GM21825 (cell line): ENCODE data around the gene MAP4K1.

ENCODE experiments used
- ATAC-seq: cut with Tn5 transposase; IDR thresholded peaks from one replicate; pipeline ENCODE4 v1.9.1; 2021; ENCODE audit warnings: mild to moderate bottlenecking, moderate library complexity; ENCODE audit not compliant: unreplicated experiment

MAP4K1 gene

DNA sequence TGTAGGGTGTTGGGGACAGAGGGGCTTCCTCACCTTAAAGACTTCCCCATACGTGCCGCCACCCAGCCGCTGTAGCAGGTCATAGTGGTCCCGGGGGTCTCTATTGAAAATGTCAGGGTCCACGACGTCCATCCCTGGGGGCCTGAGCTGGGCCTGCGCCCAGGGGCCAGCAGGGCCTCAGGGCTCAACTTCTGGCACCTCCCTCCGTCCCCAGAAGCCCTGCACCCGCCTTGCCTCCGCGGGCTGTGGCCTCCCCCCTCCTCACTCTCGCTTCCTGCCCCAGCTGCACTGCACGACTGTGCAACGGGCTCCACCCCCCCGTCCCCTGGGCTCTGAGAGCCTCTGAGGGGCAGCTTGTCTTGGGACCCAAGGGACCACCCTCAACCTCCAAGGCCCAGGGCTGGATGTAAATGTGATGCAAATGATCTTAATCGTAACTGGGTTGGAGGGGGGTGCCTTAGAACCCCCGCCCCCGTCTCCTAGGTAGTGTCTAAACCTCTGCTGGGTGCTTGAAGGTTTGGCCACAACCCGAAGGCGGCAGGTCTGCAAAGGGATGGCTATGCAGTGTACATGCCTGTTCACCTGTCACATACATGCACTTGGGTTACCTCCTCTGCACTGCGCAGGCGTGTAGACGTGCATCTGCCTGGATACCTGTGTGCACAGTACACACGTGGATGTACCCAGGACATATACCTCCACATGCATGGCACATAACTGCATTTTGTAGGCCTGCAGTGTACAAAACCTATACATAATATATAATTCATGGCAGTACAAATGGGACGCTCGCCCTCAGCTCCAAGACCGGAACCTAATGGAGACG lies at the start of gene MAP4K1:
Gene MAP4K1 (minus strand): TSS at position 190 of the 826 bp plus-strand sequence. CDS start 58 bp downstream, at position 132.
- peak; percentile 50 for ATAC-seq

DNA sequence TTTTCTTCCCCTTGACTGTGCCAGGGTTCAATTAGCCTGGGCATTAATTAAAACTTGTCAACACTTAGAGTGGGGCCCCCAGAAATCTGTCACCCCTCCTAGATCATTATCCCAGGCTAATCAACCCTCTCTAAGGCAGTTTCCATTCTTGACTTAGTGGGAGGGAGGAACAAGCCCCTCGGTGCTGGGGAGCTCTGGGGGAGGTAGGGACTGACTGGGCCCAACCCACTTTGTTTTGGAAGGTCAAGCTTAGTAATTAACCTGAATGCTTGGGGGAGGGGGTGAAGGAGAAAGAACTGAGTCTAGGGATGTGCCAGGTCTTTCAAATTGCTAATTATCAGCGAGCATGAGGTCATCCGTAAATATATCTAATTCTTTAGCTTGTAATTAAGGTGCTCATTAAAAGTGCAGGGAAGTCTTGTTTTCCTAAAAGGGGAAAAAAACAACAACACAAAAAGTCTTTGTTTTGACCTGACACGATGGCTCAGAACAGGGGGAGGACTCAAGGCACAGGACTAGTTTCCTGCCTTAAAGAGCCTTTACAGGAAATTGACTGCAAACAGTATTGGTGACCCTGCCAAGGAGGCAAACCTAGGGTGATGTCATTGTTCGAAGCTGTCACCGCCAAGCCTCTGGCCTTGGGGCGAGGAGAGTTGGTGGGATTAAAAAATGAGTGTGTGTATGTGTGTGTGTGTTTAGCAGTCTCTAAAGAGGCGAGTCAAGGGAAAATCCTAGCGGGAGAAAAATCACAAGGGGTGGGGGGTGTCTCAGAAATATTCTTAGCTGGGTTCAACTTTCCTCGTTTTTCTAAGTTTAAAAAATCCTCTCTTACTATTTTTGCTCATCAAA lies 49.1 kb upstream of the MAP4K1 start:
- ATAC-seq, result no peak

DNA sequence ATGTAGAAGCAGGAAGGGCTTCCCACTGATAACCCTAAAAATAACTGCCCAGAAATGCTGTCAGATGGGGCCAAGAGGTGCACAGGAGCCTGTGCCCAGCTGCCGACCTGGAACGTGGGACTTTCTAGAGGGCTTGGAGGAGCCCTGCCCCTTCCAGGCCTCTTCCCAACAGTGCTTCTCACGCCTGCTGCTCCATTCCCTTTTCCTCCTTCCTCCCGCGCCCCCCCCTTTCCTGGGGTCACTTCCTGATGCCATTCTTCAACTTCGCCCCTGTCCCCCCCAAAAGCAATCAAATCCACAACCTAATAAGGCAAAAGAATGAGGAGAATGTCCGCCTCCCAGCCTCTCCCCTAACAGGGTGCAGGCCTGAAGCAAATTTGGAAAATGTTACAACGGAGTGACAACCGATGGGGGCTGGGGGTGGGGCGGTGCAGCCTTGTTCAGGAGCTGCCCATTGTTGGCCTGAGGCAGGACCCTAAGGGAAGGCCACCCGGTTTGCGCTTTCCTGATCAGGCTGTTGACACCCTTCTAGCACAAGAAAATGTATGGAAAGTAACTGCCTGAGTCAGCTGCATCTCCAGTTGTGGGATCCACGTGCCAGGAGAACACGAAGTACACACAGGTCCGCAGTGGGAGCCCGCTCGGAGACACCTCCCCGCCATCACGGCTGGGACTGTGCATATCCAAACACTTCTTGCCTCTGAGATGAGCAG lies 48.4 kb upstream of the MAP4K1 start:
- ATAC-seq, result no peak

DNA sequence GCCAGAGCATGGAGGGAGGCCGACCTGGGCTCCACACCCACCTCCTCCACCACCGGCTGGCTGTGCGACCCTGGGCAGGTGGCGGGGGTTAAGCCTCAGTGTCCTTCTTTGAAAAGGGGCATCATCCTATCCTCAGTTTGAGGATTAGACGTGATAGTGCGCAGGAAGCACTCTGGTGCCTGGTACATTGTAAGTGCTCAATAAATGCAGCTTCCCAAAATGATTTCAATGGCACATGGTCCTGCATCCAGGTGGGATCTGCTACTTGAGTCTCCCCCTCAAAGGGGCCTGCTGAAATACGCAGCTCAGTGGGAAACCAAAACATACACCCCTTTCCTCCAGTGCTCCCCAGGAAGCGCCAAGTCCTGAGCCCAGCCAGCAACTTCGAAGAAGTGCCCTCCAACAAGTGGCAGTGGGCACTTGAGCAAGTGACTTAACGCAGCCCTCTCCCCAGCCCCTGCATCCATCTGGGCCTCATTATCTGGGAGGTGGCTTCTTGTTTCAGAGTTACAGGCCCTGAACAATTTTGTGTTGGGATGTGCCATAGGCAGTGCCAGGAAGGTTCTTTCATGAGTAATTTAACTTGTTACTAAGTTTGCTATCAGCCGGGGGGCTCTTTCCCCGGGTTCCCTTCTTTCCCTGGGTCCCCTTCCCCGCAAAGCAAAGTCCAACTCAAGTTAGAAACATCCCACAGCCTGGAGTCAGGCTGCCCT lies 47.6 kb upstream of the MAP4K1 start:
- no peak for ATAC-seq

DNA sequence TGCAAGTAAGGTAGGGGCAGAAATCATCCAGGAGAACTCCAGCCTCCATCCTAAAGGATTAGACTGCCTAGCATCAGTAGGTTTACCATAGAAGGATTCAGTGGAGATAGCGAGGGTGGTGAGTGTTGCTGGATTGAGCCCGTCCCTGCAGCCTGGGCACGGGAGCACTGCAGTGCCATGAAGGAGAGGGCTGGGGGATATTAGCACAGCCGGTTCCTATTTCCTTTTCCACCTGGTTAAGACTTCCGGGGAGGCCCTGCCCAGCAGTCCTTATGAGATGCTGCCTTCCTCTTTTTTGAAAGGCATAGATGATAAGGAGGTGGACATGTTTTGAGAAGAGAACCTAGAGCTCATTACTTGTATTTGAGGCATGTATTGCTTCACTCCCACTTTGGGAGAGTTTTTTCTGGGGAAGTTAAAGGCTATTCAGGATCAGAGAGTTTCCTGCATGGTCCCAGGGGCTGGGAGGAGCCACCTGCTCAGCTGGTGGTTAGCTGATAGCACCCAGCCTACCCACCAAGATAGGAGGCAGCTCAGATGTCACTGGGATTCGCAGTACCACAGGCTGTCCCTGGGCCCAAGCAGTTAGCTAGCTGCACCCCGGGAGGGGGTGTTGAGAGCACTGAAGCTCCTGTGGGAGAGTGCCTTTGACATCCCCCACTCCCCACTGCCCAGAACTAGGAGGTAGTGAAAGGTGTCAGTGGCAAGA lies 46.9 kb upstream of the MAP4K1 start:
- no peak for ATAC-seq

DNA sequence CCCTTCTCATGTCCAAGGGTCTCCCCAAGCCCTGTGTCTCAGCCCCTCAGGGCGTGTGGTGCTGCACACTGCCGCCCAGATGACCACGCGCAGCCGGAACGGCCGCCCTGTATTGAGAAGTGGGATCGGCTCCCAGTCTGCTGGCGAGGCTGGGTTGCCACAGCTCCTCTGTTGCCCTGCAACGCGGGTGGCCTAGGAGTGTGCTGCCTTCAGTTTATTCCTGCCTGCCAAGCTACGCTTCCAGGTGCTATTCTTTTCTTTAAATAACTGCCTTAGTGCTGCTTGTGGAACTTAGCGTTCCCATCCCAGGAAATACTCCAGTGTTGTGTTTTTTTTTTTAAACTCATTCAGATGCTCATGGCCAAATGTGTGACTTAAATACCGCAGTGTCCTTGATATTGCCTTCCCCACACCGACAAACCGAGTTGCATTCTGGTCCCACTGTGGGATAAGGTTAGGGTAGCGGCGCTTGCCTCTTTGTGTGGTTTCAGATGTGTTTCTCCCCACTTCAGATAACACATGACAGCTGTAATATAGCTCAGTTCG lies 46.3 kb upstream of the MAP4K1 start:
- no peak for ATAC-seq

DNA sequence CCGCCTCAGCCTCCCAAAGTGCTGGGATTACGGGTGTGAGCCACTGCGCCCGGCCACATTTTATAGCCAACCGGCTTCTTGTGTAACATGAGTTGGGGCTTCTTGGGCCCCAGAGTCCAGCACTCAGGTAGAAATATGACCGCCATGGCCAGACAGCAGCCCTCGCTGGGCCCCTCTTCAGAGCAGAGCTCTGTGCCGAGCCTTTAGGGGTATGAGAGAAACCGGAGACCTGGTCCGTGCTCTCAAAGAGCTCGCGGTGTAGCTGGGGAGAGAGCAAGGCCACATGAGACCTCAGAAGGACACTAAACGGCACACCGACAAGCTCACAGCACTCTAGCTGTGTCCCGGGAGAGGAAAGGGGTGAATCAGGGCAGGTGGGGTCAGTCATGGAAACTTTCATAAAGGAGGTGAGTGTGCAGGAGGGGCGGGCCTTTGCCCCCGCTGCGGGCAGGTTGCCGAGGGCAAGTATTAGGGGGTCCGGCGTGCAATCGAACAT lies 45.5 kb upstream of the MAP4K1 start:
- ATAC-seq, result no peak

DNA sequence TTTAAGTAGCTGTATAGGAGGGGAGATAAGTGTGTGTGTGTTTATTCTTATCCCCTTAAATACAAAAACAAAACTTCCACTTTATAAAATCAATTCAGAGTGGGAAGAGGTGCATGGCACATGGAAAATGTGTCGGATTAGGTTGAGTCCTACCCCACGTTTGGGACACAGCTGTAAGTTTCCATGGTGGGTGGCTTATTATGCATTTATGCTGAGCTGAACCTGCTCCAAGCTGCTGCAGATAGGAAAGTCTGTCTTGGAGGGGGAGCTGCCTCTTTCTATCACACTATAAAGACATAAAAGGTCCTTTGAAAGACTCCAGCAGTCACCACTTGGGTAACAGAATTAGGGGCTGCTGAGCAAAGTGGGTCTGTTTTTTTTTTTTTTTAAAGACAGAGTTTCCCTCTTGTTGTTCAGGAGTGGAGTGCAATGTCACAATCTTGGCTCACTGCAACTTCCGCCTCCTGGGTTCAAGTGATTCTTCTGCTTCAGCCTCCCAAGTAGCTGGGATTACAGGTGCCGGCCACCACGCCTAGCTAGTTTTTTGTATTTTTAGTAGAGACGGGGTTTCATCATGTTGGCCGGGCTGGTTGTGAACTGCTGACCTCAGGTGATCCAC lies 44.9 kb upstream of the MAP4K1 start:
- no peak for ATAC-seq

DNA sequence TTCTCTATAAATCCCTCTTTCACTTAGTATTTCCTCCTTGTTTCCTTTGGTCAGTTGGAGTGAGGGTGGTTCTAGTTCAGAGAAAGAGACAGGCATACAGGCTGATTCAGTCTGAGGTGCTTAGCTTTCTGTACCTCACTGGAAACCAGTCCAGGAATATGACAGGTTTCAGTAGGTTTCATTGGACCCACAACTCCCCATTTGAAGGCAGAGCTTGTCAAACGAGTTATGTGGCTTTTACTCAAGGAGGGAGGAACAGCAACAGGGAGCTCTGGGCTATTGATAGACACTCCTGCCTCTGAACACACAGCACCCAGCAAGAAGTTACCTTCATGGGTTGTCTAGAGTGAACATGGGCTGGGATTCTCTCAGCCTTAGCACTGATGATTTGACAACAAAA lies 44.2 kb upstream of the MAP4K1 start:
- ATAC-seq, result no peak

DNA sequence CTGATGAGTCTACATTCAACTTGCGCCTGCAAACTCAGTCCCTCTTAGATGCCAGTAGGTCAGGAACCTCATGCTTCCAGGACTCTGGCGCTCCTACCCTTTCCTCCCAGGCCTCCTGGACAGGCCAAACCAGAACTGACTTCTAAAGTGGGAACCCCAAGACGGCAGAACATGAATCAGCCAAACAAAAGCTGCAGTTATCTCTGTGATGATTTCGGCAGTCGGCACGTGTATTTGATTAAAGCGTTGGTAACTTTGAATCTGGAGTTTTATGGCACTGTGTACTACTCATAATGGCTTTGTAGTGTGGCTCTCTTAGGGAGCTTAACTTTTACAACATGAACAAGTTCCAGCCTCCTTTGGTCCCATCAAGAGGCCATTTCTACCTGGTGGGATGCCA lies 43.4 kb upstream of the MAP4K1 start:
- no peak for ATAC-seq

DNA sequence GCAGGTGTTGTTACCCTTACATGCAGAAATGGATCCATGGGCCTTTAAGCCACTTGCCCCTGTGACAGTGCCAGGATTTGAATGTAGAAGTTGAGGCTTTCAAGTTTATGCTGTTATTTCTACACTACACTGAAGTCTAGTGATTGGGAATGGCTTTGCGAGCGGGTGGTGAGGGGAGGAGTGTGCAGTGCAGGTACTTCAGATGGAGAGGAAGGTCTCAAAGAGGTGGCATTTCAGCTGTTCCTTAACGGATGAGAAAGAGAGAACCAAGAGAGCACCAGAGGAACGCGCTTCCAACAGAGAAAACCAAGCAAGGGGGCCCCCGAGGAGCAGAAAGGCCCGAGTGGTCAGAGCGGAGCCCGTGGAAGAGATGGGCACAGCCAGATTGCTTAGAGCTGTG lies 43.0 kb upstream of the MAP4K1 start:
- no peak for ATAC-seq

DNA sequence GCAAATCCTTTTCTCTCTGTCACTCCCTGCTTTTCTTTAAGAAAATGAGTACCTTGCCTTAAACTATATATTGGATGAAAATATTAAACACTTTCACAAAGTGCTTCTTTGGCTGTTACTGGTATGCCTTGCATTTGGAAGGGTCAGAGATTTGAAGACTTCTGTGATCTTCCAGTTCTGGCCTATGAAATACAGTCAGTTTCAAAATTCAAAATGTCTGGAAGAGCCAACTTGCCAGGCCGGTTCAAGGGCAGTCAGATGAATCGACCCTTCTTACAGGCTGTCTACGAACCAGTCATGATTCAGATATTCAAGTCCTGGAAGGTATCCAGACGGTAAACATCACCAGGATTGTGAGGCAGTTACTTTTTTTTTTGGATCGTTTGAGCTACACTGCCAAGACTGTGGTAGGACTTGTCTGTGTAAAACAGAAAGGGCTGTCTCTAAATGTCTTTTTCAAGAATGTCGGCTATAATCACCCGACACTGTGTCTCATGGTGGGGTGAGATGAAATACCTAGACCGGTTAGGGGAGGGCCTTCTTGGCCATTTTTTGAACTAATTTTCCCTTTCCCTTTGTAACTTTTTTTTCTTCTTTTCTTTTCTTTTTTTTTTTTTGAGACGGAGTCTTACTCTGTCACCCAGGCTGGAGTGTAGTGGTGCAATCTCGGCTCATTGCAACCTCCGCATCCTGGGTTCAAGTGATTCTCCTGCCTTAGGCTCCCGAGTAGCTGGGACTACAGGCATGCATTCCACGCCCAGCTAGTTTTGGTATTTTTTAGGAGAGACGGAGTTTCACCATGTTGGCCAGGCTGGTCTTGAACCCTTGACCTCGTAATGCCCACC lies 40.9 kb upstream of the MAP4K1 start:
- ATAC-seq, result no peak

DNA sequence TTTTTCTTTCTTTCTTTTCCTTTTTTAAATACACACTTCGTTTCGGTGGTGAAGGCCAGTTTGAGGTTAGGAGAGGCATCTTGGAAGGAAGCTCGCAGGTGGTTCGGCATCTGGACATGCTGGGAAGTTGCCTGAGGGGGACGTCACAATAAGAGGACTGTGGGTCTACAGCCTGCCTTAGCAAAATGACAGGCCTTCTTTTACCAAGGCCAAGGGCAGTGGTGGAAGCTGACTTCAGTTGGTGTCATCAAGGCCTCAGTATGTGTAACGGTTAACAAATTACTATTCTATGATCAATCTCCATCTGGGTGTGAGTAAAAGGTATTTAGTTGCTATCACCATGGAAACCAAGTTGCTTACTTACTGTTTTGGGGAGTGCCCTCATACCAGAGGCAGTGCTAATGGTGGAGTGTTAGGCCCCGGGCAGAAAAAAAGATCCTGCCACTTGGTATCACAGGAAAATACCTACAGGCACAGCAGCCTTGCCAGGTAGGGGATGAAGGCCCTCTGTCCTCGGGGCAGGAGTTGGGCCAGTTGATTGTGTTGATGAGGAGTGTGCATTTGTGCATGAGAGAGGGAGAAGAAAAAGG lies 40.0 kb upstream of the MAP4K1 start:
- ATAC-seq, result no peak

DNA sequence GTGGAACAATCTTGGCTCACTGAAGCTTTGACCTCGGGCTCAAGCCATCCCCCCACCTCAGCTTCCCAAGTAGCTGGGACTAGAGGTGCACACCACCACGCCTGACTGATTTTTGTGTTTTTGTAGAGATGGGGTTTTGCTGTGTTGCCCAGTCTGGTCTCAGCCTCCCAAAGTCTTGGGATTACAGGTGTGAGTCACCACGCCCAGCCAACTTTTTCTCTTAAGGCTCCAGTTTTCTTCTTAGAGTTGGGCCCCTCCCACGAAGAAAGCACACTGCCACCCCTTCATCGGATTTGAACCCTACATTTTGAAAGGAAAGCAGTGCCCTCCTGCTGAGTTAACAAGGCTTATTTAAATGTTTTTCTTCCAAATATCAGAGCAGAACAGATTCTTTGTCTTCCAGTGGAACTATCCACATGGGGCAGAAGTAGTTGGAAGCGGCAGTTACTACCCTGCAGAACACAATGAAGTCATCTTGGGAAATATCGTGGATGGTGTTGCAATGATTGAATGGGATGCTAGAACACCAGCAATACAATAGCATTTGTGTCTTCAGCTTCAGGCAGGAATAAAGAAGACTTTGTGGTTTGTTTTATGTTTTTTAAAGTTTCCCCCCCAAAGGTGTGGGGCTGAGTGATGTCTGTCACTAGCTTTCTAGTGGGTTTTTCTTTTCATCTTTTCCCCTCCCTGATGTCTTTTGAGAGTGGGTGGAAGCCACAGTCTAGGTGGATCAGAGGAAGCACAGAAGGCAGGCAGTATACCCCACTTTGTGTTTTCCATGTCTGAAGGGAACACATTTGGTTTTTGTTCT lies 38.6 kb upstream of the MAP4K1 start:
- ATAC-seq, result no peak

DNA sequence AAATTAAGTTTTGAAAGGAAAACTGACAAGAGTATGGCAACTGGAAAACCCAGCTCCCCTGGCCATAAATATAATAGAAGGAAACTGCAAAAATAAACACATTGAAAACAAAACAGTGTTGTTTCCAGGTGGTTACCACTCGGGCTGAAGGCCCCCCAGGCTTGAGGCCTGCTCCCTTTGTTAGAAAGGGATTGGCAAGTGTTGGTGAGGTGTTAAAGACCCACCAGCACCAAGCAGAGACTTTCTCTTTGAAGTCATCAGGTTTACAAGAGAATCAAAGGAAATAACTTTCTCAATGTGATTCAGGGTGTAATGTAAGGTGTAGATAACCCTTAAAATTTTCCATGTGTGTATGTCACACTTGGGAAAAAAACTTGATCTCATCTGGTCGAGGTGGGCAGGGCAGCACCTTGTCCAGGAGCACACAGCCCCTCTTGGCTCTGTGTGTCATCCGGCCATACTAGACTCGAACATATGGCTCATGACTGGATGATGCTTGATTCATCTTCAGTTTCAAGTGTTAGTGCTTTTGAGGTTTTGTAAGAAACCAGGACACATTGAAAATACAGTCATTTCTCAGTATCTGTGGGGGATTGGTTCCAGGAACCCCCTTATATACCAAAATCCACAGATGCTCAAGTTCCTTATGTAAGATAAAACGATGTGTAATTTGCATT lies 37.5 kb upstream of the MAP4K1 start:
- ATAC-seq, result no peak

DNA sequence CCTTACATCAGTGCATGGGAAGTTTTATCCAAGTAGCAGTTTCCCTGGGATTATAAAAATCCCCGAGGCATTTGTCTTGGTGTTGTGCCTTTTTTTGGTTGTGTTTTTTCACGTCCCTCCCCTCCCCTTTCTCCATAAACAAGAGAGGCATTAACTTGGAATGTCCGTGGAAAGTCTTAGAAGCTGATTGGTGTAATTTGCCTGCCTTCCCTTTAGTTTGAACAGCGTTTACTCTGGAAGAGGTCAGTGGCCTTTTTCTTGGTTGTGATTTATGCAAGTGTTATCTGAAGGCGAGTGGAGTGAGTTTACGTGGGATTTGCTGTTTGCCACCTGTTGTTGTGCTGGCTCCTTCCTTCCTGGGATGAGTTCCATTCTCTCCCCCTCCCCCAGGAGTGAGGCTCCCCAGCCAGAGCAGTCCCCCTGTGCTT lies 36.9 kb upstream of the MAP4K1 start:
- ATAC-seq, result no peak
